K562 (cell line): ENCODE results near the gene ABHD3. TPM values are rescaled to one million over a fixed set of nuclear protein-coding genes. Genes with fewer than 3 reads are reported as not detected.

ENCODE experiments used
- ARID1B ChIP-seq: fragments of 450-650 bp; IDR thresholded peaks from 2 replicates; pipeline ENCODE4 v1.6.1; 2016; ENCODE audit warnings: antibody characterized with exemption, mild to moderate bottlenecking, inconsistent platforms
- BRD4 ChIP-seq: fragments of 200-600 bp; sonication (generic); IDR thresholded peaks from 2 replicates; pipeline ENCODE4 v1.6.1; 2017; ENCODE audit warnings: inconsistent platforms
- CBFA2T2 ChIP-seq: fragments of 450-650 bp; conservative IDR thresholded peaks from 2 replicates; pipeline ENCODE4 v1.6.1; 2017; ENCODE audit warnings: mild to moderate bottlenecking
- DNMT1 ChIP-seq: fragments of 450-650 bp; IDR thresholded peaks from 2 replicates; pipeline ENCODE4 v1.6.1; 2016; ENCODE audit warnings: antibody characterized with exemption, mild to moderate bottlenecking
- E2F3 ChIP-seq: fragments of 250-450 bp; sonication (Bioruptor Pico); IDR thresholded peaks from 2 replicates; pipeline ENCODE4 v1.4.0; 2020; ENCODE audit warnings: mild to moderate bottlenecking
- HSF4 ChIP-seq: fragments of 250-450 bp; sonication (Bioruptor Pico); IDR thresholded peaks from 2 replicates; pipeline ENCODE4 v2.1.2; 2022; ENCODE audit warnings: mild to moderate bottlenecking, moderate library complexity, borderline replicate concordance
- MCM5 ChIP-seq: fragments of 450-650 bp; IDR thresholded peaks from 2 replicates; pipeline ENCODE4 v1.6.1; 2016; ENCODE audit warnings: low read depth
- MECOM ChIP-seq: fragments of 250-450 bp; sonication (Bioruptor Pico); IDR thresholded peaks from 2 replicates; pipeline ENCODE4 v1.8.0; 2022; ENCODE audit warnings: inconsistent platforms
- MEF2A ChIP-seq: IDR thresholded peaks from 2 replicates; pipeline ENCODE4 v1.6.1; 2011; ENCODE audit warnings: low read depth, mild to moderate bottlenecking, low read length, moderate library complexity; ENCODE audit not compliant: control insufficient read depth
- MLLT1 ChIP-seq, 2 experiments: fragments of 450-650 bp; IDR thresholded peaks; 2 replicates each; pipeline ENCODE4 v1.6.1; 2016
- MTA1 ChIP-seq: fragments of 450-650 bp; IDR thresholded peaks from 2 replicates; pipeline ENCODE4 v1.6.1; 2017; ENCODE audit warnings: borderline replicate concordance
- NR4A1 ChIP-seq, 2 experiments: fragments of 250-450 bp in 1 of 2; fragments of 450-650 bp in 1 of 2; sonication (Bioruptor Pico) in 1 of 2; IDR thresholded peaks; 2 replicates each; pipeline versions ENCODE4 v1.4.0 to v1.6.1; 2016 to 2020; ENCODE audit warnings: mild to moderate bottlenecking in 2 of 2, missing compliant biosample characterization in 1 of 2, missing genetic modification characterization in 1 of 2, moderate library complexity in 1 of 2
- NRF1 ChIP-seq, 2 experiments: fragments of 450-650 bp; IDR thresholded peaks in 1 of 2; conservative IDR thresholded peaks in 1 of 2; 2 replicates each; pipeline ENCODE4 v1.6.1; 2014; ENCODE audit warnings: mild to moderate bottlenecking in 2 of 2
- PHF21A ChIP-seq: fragments of 450-650 bp; IDR thresholded peaks from 2 replicates; pipeline ENCODE4 v1.6.1; 2017; ENCODE audit warnings: low read depth, borderline replicate concordance
- PKNOX1 ChIP-seq: fragments of 450-650 bp; IDR thresholded peaks from 2 replicates; pipeline ENCODE4 v1.6.1; 2016
- POLR2AphosphoS2 ChIP-seq: IDR thresholded peaks from 2 replicates; pipeline ENCODE4 v1.6.1; 2012; ENCODE audit warnings: low read length, improper control_type of control experiment
- SMAD4 ChIP-seq: fragments of 250-450 bp; sonication (Bioruptor Pico); conservative IDR thresholded peaks from 2 replicates; pipeline ENCODE4 v1.8.0; 2021; ENCODE audit warnings: inconsistent platforms, mild to moderate bottlenecking, moderate library complexity
- UBTF ChIP-seq, 2 experiments: IDR thresholded peaks; 2 replicates each; pipeline ENCODE4 v1.6.1; 2012; ENCODE audit warnings: improper control_type of control experiment in 2 of 2, low read depth in 2 of 2, low read length in 2 of 2, borderline replicate concordance in 1 of 2
- WHSC1 ChIP-seq: IDR thresholded peaks from one replicate; pipeline ENCODE4 v1.6.1; 2012; ENCODE audit warnings: low read length, control low read depth, inconsistent platforms
- XRCC4 ChIP-seq: IDR thresholded peaks from one replicate; pipeline ENCODE4 v1.6.1; 2011; ENCODE audit not compliant: insufficient read depth, insufficient read length; ENCODE audit errors: extremely low read depth
- ZC3H11A ChIP-seq: IDR thresholded peaks from 2 replicates; pipeline ENCODE4 v1.6.1; 2012; ENCODE audit warnings: low read depth, low read length, improper control_type of control experiment
- ZFX ChIP-seq: sonication (generic); formaldehyde crosslinking; IDR thresholded peaks from 2 replicates; pipeline ENCODE4 v1.8.0; 2022; ENCODE audit warnings: mild to moderate bottlenecking, missing genetic modification reagents, moderate library complexity
- ZNF124 ChIP-seq: sonication (generic); formaldehyde crosslinking; IDR thresholded peaks from 2 replicates; pipeline ENCODE4 v1.8.1; 2022; ENCODE audit warnings: missing genetic modification reagents
- ZNF134 ChIP-seq: fragments of 250-450 bp; sonication (Bioruptor Pico); conservative IDR thresholded peaks from 2 replicates; pipeline ENCODE4 v1.4.0; 2020
- ZNF143 ChIP-seq: sonication (generic); formaldehyde crosslinking; IDR thresholded peaks from 2 replicates; pipeline ENCODE4 v1.9.0; 2022; ENCODE audit warnings: mild to moderate bottlenecking, missing genetic modification reagents
- ZNF584 ChIP-seq: fragments of 200-800 bp; sonication (Bioruptor generic); IDR thresholded peaks from 2 replicates; pipeline ENCODE4 v1.6.1; 2016; ENCODE audit warnings: low read depth, mild to moderate bottlenecking, missing genetic modification characterization, missing compliant biosample characterization
- ZNF695 ChIP-seq: fragments of 450-650 bp; formaldehyde crosslinking; IDR thresholded peaks from 2 replicates; pipeline ENCODE4 v1.4.0; 2020; ENCODE audit warnings: mild to moderate bottlenecking, moderate library complexity
- ZNF77 ChIP-seq: fragments of 250-450 bp; sonication (Bioruptor Pico); IDR thresholded peaks from 2 replicates; pipeline ENCODE4 v1.5.0; 2020
- polyA plus RNA-seq, 8 experiments: library from polyadenylated mRNA; depleted of rRNA in 4 of 8; stranded (reverse) in 5 of 8; unstranded in 3 of 8; fragments of >200 nt; fragmentation: Nextera tagmentation in 2 of 8; fragmentation: Illumina TruSeq in 1 of 8; extraction: Ambion mirVana in 2 of 8; extraction: Trizol in 1 of 8; gene quantifications; 2 replicates each; pipeline versions ENCODE4 v1.2.1 to v1.2.3, GENCODE V29; 2011 to 2014; ENCODE audit warnings: inconsistent platforms in 1 of 8, missing spikeins in 1 of 8
- total RNA-seq, 7 experiments: library from RNA; depleted of rRNA in 6 of 7; stranded (reverse); fragments of >200 nt in 6 of 7; fragmentation: Illumina TruSeq in 2 of 7; extraction: Trizol in 2 of 7; gene quantifications; 2 replicates each; pipeline versions ENCODE4 v1.2.1 to v1.2.3, GENCODE V29; 2011 to 2021; ENCODE audit warnings: low replicate concordance in 1 of 7

ABHD3 gene
- total and polyA plus RNA-seq, 9 of the 15 experiments (the other 6 are each of a cell fraction or from before 2014, with no cell fraction given), result 6.3 to 38.8 (median 19.4) TPM

GRCh38 chr18:21735452-21736015, 31.0 kb upstream of the ABHD3 start (continued):
- TF ChIP-seq SMAD4 (CRISPR knock-in tag), result peak; percentile 60; the same call in 1 of the 2 replicates
- no peak for TF ChIP-seq ZNF695
- TF ChIP-seq PHF21A, result no peak
- no peak for TF ChIP-seq UBTF (IDR thresholded peaks at IDR 0.05; ENCODE audit: borderline replicate concordance in 1 of 2, low read depth in 2 of 2, low read length in 2 of 2)
- no peak for TF ChIP-seq MCM5
- no peak for TF ChIP-seq ZNF124 (CRISPR knock-in tag)
- no peak for TF ChIP-seq MEF2A
- TF ChIP-seq MTA1, result no peak
- TF ChIP-seq BRD4, result 0 out of 2 replicates have a peak, but pooled peaks have one; percentile 49
- TF ChIP-seq NRF1 (conservative IDR thresholded peaks at IDR 0.05 in 1 of 2, IDR thresholded peaks at IDR 0.05 in 1 of 2), result peak; percentile 70 to 77
- no peak for TF ChIP-seq ZNF143 (CRISPR knock-in tag)
- TF ChIP-seq NR4A1 (CRISPR knock-in tag; IDR thresholded peaks at IDR 0.05), result no peak
- no peak for TF ChIP-seq NR4A1 (tag; IDR thresholded peaks at IDR 0.05)
- no peak for TF ChIP-seq HSF4 (CRISPR knock-in tag)
- TF ChIP-seq ARID1B, result peak; percentile 87
- TF ChIP-seq WHSC1, result no peak
- TF ChIP-seq CBFA2T2, result peak; percentile 85
- no peak for TF ChIP-seq POLR2AphosphoS2
- TF ChIP-seq DNMT1, result no peak
- no peak for TF ChIP-seq ZNF134 (CRISPR knock-in tag)
- TF ChIP-seq ZNF584, result peak; percentile 76
- no peak for TF ChIP-seq MECOM
- no peak for TF ChIP-seq ZC3H11A
- TF ChIP-seq ZNF77, result no peak
- TF ChIP-seq PKNOX1, result peak; percentile 21; the same call in 1 of the 2 replicates
- no peak for TF ChIP-seq XRCC4
- peak; percentile 39 for TF ChIP-seq ZFX (CRISPR knock-in tag)
- TF ChIP-seq E2F3 (CRISPR knock-in tag), result no peak
- TF ChIP-seq MLLT1 (IDR thresholded peaks at IDR 0.05), result no peak
